Left renal pelvis (tissue), 4 donors: Measurements from ENCODE around the gene INPP5J. TPM values are rescaled to one million over a fixed set of nuclear protein-coding genes. Genes with fewer than 3 reads are reported as not detected.
"Not testable (repeated sequence)": the region's sequence is repeated elsewhere in the genome, so short reads cannot be mapped to it uniquely, and the experiment has no call there.

Source experiments
- DNase-seq, 4 donors: peaks; one replicate each; pipeline ENCODE4 v3.0.0-alpha.2; 2013; ENCODE audit warnings: low read depth in 4 of 4, low spot score in 3 of 4
- polyA plus RNA-seq, 4 donors: library from polyadenylated mRNA; unstranded; fragments of 120-200 nt; gene quantifications; one replicate each; pipeline ENCODE4 v1.2.1, GENCODE V29; 2013; ENCODE audit not compliant: insufficient read length in 4 of 4

INPP5J gene
- polyA plus RNA-seq, 4 donors = 1.9 to 6.6 (median 4.7) TPM

- no peak for DNase-seq
Observed at GRCh38 chr22:31142285-31142684, 19.5 kb downstream of the INPP5J start.

DNA sequence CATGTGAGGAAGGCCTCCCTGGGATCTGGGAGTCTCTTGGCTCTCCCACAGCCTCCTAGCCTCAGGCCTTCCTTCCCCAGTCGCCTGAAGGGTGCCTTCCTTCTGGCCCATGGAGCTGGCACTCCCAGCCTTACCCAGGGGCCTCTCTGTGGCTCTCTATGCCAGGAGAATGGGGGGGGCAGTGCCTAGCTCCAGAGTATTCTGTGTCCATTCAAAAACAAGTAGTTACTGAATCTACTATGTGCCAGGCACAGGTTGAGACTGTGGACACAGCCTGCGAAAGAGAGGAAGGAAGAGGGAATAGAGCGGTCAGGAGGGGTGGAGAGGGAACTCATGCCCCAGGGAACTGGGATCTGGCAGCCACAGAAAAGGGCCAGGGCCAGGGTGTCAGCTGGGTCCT lies 20.3 kb downstream of the INPP5J start:
- no peak for DNase-seq

GRCh38 chr22:31143537-31143936 lies 20.8 kb downstream of the INPP5J start:
- DNase-seq = no peak

- no peak for DNase-seq
Observed at GRCh38 chr22:31144223-31144622, 21.5 kb downstream of the INPP5J start.

GRCh38 chr22:31148488-31148887 lies 25.7 kb downstream of the INPP5J start:
- DNase-seq = no peak

GRCh38 chr22:31148953-31149627 lies 26.3 kb downstream of the INPP5J start:
- DNase-seq = peak in 1 of 4 donors; percentile 47

DNA sequence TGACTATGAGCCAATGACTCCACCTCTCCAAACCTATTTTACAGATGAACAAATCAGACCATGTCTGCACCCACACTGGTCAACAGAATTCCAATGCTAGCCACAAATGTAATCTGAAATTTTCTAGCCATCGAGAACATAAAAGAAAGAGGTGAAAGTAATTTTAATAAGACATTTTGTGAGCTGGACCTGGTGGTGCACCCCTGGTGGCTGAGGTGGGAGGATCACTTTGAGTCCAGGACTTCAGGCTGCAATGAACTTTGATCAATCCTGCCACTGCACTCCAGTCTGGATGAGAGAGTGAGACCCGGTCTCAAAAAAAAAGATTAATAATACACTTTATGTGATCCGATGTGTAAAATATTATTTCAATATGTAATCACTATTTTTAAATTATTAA lies 27.8 kb downstream of the INPP5J start:
- no peak for DNase-seq

GRCh38 chr22:31151872-31152271 lies 29.1 kb downstream of the INPP5J start:
- DNase-seq = no peak

DNA sequence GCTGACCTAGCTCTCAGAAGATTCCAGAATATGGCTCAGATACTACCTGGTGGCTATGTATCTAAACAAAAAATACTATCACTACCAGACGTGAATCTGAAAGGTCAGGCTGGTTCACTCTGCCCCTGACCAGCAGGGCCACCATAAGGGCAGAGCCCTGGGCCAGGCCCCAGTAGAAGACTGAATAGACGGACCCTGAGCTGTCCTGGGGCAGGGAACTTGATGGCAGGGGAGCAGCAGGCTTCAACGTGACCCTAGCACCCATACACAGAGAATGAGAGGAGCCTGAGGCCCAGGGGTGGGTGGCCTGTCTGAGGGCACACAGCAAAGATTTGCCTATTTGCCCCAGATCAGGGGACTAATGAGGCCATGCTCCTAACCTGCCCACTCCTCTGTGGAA lies 30.6 kb downstream of the INPP5J start:
- DNase-seq = no peak

DNA sequence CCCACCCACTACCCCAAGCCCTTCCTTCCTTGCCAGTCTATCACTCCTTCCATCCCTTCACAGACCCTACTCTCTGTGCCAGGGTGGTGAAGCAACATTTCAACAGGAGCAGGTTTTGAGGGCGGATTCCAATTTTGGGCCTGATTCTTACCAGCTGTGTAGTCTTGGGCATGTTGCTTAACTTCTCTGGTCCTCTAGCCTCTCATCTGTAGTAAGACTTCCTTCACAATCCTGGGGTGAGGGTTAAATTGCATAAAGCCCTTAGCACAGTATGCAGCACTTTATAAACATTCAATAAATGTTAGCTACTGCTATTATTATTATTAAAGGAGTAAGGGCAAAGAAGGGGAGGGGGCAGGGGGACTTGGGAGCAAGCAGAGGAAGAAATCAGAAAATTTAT lies 32.2 kb downstream of the INPP5J start:
- DNase-seq = no peak

GRCh38 chr22:31155422-31155821 lies 32.7 kb downstream of the INPP5J start:
- DNase-seq = no peak

DNA sequence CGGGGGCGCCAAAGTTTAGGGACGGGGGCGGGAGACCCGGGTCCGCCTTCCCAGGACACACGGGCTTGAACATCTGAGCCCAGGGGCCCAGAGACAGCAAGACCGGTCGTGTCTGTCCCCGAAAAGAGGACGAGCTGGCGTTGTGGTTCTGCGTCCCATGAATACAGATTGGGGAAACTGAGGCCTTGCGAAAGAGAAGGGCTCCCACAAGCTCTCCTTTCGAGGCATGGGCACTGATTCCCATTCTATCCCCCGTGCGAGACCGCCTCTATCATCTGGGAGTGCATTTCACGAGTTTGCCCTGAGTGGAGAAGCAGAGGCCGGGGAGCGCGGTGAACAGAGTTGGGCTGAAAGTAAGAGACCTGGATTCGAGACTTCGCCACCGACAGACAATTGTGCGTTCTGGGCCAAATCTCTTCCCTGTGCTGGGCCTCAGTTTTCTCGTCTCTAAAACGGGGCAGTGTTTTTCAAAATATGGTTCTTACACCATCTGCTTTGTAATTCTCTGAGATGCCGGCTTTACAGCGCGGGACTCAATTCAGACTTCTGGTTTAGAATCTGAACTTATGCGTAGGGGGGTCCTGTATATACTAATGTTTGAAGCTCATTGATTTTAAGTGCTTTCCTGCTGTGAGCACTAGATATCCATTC lies 37.7 kb downstream of the INPP5J start:
- DNase-seq = no peak

GRCh38 chr22:31161386-31161785 lies 38.6 kb downstream of the INPP5J start:
- DNase-seq = no peak

DNA sequence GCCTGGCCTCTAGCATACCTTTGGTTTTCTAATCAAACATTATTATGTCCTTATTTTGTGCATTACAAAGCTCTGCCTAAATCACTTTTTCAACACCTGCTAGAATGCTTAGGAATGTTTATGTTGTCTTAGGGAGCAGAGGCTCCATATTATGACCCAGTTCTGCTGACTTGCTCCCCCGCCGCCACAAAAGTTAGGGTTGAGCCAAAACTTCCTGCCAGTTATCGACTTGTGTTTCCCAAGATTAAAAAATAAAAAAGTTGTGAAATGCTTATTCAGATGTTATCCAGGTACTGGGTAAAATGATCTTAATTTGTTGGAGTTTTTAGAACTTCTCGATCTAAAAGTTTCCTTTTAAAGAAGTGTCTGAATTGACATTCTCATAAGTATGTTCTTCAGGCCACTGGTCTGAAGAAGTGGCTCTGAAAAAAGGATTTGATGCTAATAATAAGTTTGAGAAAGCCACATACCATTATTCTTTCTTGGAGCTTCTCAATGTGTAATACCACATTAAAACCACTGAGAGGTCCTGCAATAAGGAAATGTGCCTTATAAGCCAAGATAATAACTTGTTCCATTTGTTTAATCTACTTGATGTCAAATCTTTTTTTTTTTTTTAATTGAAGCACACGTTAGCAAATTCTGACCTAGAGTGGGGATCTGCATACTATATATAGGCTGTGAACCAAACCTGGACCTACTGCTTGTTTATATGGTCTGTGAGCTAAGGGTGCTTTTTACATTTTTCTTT lies 39.4 kb downstream of the INPP5J start:
- no peak for DNase-seq

- no peak for DNase-seq
Observed at GRCh38 chr22:31170971-31171370, 48.2 kb downstream of the INPP5J start.

GRCh38 chr22:31171734-31172133 lies 49.0 kb downstream of the INPP5J start:
- not testable (repeated sequence) for DNase-seq

GRCh38 chr22:31173386-31174145 lies 50.8 kb downstream of the INPP5J start:
- DNase-seq = no peak

DNA sequence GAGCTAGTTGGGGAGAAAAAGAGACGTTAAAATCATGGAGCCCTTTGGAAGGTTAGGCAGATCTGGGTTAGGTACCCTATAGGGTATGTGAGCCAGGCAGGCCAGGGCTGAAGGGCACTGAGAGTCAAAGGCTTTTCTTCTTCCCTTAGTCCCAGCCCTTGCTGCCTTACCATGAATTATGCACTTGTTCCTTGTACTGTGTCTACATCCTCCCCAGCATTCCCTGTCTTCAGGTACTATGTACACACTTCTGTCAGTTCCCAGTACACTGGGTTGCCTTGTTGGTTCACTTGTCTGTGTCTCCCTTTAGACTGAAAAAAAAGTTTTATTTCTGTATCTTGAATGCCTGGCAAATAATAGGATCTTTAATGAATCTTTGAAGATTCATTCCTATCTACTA lies 54.2 kb downstream of the INPP5J start:
- DNase-seq = no peak

DNA sequence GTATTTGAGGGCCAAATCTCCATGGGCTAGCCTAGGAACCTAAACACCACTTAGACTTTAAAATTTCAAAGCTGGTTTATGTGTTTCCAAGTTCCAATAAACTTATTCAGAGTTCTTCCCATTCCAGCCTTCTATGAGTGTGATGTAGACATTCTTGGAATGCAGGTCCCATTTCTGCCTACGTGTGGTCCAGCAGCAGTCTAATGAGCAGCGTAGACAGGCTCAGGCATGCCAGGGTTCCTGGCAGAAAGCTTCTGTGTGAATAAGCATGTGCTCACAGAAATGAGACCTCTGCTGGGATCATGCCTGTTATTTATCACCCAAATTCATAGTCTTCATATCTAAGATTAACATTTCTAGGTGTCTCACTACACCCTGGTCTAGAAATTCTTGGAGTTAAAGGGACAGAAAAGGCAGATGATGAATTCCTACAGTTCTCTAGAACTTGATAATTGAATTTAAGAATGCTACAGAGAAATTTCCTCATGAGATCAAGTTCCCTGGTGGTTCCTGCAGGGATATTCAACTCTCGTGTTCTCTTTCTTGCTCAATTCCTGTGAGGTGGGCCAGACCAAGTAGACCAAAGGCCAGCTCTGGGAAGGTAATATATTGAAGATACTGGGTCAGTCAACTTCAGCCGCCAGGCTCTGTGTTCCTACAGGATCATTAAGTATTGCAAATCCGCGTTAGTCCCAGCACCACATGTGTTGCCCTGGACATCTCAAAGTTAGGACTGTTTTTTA lies 54.8 kb downstream of the INPP5J start:
- DNase-seq = no peak

- no peak for DNase-seq
Observed at GRCh38 chr22:31178859-31179258, 56.1 kb downstream of the INPP5J start.
